Fibroblast of skin of abdomen (primary cell): ENCODE data around the gene LEPR.

ENCODE experiments used
- DNase-seq: peaks from one replicate; pipeline ENCODE4 v3.0.0-alpha.2; 2013

The LEPR gene

DNA sequence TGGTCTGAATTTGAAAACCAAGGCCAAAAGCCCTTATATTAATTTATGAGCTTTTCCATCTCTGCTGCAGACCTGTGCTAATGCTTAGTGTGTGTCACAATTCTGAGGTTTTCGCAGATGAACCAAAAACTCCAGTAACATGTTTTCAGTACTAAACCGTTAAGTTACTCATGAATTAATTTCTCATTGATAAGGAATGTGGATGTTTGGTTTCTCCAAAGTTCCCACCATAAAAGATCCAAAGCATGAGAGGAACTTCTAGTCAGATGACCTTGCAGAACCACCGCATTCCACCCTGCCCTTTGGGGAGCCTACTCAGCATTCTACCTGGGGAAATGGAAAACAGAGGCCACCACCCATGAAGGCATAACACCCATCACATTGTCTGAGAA, 7.5 kb upstream of the LEPR start:
- DNase-seq: peak; percentile 83

- DNase-seq: no peak
Observed at GRCh38 chr1:65414538-65414937, 5.9 kb upstream of the LEPR start.

DNA sequence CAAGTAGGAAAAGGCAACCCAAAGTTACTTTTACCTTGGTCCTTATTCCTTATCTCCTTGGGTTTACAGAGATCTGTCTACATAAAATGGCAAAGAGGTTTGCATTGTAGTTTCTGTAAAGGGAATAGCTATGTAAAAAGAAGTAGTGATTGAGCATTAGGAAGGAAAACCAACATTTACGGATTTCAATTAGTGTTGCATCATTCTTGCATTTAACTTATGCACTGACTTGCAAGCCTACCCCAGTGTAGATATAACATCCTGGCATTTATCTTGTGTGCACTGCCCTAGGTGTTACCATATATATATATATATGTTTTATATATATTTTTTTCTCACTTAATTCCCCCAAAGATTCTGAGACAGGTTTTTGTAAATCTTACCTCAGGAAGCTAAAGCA, 3.7 kb upstream of the LEPR start:
- DNase-seq: no peak

DNA sequence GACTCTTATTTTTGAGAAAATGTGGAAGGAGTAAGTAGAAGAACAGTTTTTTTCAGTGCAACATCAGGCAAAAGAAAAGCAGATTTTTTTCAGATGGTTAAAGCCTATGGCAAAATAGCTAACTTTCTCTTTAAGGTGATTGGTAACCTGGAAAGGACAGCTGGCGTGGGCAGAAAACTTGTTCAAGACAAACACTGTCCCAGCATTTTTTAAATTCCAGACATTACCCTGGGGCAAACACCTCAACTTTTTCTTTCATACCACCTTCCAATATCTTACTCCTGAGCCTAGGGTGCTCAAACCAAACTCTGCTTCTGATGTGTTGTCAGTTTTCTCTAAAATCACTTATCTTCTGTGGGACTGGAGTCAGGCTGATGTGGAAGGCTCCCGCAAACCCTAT, 2.7 kb upstream of the LEPR start:
- DNase-seq: no peak

- no peak for DNase-seq
Observed at GRCh38 chr1:65418522-65419185, 1.8 kb upstream of the LEPR start.

DNA sequence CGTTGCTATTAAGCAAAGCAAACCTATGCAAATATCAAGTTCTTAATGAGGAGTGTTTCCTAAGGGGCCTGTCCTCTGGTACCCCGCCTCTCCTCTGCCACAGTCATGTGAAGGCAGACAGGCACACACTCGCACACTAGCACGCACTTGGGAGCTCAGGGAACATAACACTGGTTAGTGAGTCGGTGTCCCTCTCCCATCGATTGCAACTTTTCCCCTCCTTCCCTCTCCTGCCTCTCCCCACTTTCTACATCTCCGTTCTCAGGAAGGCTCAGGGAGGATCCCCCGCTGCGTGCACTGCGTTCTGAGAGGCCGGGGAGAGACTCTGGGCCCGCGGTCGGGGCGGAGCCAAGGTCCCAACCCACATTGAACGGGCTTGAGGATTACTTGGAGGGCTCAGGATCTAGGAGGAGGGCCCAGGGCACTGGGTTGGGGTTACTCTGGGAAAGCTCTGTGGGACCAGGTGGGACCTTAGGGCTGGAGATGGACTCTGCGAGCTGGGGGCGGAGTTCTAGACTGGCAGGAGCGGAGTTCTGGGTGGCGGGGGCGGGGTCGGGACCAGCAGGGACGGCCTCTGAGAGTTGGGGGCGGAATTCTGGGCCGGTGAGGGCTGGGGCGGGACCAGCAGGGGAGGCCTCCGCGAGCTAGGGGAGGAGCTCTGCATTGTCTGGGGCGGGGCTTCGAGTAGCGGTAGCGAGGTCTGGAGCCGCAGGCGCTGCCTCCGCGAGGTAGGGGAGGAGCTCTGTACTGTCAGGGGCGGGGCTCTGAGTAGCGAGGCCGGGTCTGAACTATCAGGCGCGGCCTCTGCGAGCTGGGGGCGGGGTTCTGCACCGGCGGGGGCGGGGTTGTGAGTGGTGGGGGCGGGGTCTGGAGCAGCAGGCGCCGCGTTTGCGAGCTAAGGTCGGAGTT, 533 bp upstream of the LEPR start:
- peak; percentile 99 for DNase-seq

DNA sequence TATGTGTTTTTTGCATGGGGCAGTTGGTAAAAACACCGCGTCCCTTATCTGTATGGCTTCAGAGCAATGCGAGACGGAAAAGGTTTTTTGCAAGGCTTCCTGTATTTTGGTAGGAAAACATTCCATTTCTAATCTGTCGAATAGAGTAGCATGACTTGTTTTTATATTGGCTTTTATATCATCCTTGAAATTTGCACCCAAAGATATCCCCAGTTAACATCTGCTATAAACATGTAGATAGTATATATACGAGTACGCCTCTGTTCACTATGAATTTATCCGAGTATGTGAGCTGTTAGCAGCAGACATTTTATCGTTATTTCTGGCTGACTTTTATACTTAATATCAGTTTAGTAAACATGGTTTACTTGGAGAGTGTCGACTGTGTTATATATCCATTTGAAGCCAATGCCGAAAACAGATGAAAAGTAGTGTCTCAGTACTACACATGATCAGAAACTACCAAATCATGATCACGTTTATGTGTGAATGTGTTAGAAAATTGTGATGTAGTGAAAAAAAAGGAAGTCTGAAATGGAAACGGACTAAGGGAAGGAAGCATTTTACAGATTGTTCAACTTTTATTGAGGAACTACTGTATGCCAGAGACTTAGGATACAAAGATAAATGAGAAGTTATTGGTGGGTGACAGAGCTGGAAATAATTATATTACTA, 1.0 kb downstream of the LEPR start:
- no peak for DNase-seq

DNA sequence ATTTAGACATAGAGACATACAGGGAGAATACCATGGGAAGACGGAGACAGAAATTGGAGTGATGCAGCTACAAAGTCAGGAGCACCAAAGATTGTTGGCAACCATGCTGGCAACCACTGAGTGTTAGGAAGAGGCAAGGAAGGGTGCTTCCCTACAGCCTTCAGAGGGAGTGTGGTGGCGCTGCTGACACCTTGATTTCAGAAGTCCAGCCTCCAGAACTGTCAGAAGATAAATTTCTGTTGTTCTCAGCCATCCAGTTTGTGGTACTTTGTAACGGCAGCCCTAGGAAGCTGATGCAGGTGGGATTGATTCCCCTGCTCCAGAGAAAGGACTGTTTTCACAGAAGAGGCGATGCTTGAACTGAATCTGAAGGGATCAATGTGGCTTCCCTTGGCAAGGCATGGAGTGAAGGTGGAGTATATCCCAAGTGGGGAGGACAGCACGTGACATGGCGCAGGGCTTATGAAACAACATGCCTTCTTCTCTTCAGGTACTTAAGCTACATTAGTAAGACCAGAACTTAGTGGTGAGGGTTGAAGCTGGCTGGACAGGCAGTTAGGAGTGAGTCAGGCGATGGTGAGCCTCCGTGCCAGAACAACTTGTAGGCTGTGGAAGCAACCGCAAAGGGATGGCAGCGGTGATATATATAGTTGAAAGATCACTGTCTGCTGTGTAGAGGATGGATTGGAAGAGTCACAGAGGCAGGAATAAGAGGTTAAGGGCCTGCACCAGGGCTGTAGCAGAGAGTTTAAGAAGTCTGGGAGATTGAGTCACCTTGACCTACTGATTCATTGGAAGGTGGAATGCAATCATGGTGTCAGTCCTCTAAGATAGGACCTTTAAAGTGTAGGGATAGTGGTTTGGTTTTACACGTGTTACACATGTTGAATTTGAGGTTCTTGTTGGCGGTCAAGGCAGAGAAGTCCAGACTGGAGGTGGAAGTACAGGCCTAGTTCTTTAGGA, 2.1 kb downstream of the LEPR start:
- no peak for DNase-seq

DNA sequence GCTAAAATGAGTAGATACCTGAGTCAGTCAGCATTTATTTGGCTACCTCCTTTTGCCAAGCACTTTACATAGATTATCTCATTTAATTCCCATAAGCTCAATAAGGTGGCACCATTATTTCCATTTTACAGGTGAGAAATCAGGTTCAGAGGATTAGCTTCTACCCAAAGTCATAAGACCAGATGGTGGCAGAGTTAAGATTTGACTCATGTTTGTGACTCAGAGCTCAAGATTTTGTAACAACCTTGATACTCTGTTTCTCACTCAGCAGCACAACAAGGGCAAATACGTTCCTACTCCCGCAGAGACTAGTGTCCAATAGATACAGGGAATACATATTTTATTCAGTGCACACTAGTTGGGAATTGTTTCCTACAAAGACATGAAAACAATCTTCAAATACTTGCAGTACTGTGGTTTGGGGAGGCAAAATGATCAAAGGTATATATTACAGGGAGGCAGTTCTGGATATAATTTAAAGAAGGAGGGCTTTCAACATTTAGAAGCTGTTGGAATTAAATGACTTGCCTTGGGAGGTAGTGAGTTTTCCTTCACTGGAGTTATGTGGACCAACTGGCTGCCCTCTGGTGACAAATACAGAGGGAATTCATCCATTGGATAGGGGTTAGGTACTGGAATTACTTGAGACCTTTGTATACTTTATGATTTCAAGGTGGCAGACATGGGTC, 3.6 kb downstream of the LEPR start:
- DNase-seq: peak; percentile 88

DNA sequence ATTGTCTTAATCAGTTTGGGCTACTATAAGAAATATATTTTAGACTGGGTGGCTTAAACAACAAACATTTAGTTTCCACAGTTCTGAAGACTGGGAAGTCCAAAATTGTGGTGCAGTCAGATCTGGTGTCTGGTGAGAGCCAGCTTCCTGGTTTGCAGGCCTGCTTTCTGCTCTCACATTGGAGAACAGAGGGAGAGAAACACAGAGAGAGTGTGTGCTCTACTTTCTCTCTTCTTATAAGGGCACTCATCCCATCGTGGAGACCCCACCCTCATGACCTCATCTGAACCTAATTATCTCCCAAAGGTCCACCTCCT, 4.1 kb downstream of the LEPR start:
- no peak for DNase-seq

- no peak for DNase-seq
Observed at GRCh38 chr1:65425006-65425405, 4.5 kb downstream of the LEPR start.

- peak; percentile 85 for DNase-seq
Observed at GRCh38 chr1:65425697-65426096, 5.2 kb downstream of the LEPR start.

DNA sequence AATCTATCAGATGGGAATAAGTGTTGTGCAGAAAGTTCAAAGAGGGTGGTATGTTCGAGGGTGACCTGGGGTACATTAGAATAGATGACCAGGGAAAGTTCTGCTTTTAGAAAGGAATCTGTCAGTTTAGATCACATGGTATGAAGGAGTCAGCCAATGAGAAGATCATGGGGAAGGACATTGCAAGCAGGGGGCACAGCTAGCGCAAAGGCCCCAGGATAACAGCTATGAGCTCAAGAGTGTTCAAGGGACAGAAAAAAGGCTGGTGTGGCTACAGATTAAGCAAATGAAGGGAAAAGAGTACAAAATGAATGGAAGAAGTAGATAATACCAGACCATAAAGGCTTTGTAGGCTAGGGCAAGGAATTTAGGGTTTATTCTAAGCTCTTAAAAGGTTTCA, 8.6 kb downstream of the LEPR start:
- no peak for DNase-seq

DNA sequence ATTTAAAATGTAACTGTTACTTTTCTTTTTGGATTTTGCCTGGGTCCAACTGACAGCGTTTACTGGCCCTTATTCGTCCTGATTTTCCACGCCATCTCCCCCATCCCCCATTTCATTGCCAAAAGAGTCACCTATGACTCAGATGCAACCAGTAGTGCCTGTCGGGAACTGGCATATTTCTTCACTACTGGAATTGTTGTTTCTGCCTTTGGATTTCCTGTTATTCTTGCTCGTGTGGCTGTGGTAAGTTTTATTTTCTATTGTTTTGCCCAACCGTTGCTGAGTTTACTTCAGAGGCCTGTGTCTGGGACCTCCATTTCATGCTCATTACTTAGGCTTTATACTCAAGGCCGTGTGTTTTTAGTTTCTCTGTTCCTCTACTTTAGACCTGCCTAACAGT, 9.3 kb downstream of the LEPR start:
- peak; percentile 58 for DNase-seq

DNA sequence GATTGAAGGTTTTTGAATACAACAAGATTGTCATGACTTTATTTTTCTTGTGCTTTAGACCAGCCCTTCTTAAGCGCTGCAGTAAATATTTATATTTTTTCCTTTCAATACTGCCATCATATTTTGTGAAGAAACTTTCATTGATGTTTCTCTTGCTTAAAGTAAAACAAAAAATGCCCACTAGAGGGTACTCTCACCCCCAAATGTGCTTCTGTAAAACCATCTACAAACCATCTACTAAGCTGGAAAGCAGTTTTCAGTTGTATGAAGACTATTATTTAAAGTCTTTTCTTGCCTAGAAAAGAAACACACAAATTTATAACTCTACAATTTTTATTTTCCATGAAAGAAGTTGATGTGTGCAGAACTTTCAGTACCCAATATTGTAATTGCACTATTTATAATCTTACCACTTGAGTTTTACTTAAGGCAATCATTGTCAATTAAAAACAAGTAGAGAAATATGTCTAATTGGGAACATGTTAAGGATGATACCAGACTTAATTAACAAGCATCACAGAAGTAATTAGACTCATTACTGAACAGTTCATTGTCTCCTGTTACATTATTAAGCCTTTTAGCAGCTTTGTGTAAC, 10.7 kb downstream of the LEPR start:
- DNase-seq: peak; percentile 46

GRCh38 chr1:65432918-65433317, 12.4 kb downstream of the LEPR start:
- DNase-seq: no peak

DNA sequence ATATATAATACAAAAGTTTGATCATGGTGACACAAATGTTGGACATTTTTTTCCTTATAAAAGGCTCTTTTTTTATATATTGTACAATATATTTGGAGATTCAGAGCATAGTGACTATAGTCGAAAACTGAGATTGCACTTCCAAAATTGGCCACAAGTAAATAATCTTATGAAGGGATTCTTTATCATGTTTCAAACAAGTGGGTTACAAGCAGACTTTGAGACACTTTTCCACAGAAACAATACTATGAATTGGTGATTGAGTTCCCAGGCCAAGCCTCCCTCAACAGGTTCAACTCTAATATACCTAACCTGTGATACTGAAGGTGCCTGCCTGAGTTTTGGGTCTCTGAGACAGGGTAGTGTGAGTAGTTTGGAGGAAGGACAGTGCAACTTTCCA, 13.8 kb downstream of the LEPR start:
- DNase-seq: no peak

DNA sequence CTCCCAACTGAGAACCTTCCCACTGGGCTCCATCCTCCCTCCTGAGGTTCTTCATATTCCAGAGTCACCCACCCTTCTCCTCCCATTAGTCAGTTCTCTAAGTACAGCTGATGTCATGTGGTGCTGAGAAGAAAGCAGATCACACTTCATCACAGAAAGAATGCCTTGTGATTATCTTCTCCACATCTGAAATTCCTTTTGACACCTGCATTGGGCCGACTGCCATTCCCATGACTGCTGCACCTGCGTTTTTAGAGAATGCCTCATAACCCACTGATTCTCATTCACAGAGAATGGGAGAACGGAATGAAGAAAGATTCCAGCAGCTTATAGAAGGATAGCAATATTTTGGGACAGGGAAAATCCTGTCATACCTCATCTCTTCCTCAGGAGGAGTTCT, 14.3 kb downstream of the LEPR start:
- no peak for DNase-seq

- DNase-seq: peak; percentile 79
Observed at GRCh38 chr1:65435987-65436386, 15.5 kb downstream of the LEPR start.

DNA sequence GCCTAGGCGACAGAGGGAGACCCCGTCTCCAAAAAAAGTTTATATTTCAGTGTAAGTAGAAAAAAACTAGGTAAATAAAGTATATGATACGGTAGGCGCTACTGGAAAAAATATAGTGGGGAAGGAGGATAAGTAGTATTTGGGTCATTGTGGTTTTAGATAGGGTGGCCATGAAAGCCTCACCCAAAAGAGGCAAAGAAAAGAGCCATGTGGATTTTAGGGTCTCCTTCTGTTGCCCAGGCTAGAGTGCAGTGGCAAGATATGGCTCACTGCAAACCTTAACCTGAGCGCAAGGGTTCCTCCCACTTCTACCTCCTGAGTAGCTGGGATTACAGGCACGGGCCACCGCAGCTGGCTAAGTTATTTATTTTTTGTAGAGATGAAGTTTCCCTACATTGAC, 17.1 kb downstream of the LEPR start:
- DNase-seq: no peak

DNA sequence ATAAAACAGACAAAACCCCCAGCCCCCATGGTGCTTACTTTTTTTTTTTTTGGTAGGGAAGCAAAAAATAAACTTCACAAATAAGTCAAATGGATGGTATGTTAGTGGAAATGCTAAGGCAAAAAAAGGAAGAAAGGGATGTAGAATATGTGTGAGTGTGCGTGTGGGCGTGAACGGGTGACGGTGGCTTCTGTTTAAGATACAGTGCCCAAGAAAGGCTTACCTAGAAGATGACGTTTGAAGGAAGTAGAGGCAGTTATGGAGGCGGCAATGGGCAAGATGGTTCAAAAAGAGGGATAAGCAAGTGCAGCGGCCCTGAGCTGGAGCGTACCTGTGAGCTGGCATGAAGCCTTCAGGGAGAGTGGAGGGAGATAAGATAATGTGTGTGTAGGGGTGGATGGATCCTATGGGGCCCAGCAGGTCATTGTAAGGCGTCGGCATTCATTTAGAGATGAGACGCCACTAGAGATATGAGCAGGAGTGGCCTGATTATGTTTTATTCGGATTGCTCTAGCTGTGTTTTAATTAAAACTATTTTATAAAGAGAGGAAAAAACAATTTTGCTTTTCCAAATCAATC, 19.9 kb downstream of the LEPR start:
- no peak for DNase-seq
